HepG2 (cell line): ENCODE data around the gene STPG4. TPM values are rescaled to one million over a fixed set of nuclear protein-coding genes. Genes with fewer than 3 reads are reported as not detected.

Experiments used
- ATAC-seq: fragments of 200-7000 bp; cut with Tn5 transposase; 3 replicates; pipeline ENCODE4 v1.9.1; 2020; ENCODE audit warnings: mild to moderate bottlenecking, moderate library complexity
- BruUV-seq: library from RNA; stranded (reverse); fragments of 400-500 nt; replicated peaks from 2 replicates; lab custom pipeline; 2021; lab: Mats Ljungman, UMichigan
- CTCF ChIA-PET: fragments of 300-600 bp; formaldehyde crosslinking; extraction: SDS; loops from one replicate; lab custom pipeline; 2021; ENCODE audit warnings: low total read pairs, inconsistent platforms, low intra/inter-chr PET ratio; lab: Yijun Ruan, JAX
- POLR2A ChIA-PET: fragments of 350-600 bp; sonication (Branson Sonifier 250); formaldehyde crosslinking; loops from one replicate; lab custom pipeline; 2020; ENCODE audit warnings: antibody characterized with exemption, inconsistent platforms; lab: Yijun Ruan, JAX
- DNase-seq: peaks from one replicate; pipeline ENCODE4 v3.0.0-alpha.2; 2015; ENCODE audit warnings: low spot score
- FAIRE-seq: peaks from 3 replicates; lab custom pipeline; 2011; peaks lifted over from hg19 to GRCh38; lab: Jason Lieb, UNC
- H2AFZ ChIP-seq: one replicate; pipeline ENCODE4 v1.6.1; 2011; ENCODE audit warnings: low read length, inconsistent platforms
- H3K27ac ChIP-seq: fragments of 300-600 bp; 3 replicates; pipeline ENCODE4 v1.8.0; 2011; ENCODE audit warnings: mixed run types, mild to moderate bottlenecking, mixed read lengths, low read length, inconsistent platforms; ENCODE audit not compliant: insufficient read depth; ENCODE audit errors: extremely low read length
- H3K27me3 ChIP-seq, 2 experiments: fragments of 200-600 bp in 1 of 2; 2 replicates in 1 of 2; 3 replicates in 1 of 2; pipeline versions ENCODE4 v1.6.0 to v1.8.0; 2011; ENCODE audit warnings: low read length in 2 of 2, mild to moderate bottlenecking in 2 of 2, moderate library complexity in 2 of 2, inconsistent platforms in 1 of 2; ENCODE audit not compliant: insufficient read depth in 2 of 2, control insufficient read depth in 1 of 2
- H3K36me3 ChIP-seq, 2 experiments: fragments of 200-600 bp in 1 of 2; replicated peaks in 1 of 2; 2 replicates in 1 of 2; 3 replicates in 1 of 2; pipeline versions ENCODE4 v1.5.1 to v1.8.0; 2011; ENCODE audit warnings: low read length in 2 of 2, inconsistent platforms in 1 of 2; ENCODE audit not compliant: insufficient read depth in 2 of 2, control insufficient read depth in 1 of 2
- H3K4me1 ChIP-seq: 2 replicates; pipeline ENCODE4 v1.5.1; 2012; ENCODE audit warnings: low read length, inconsistent platforms; ENCODE audit not compliant: insufficient read depth
- H3K4me2 ChIP-seq: 2 replicates; pipeline ENCODE4 v1.6.0; 2011; ENCODE audit warnings: low read depth, low read length, inconsistent platforms
- H3K4me3 ChIP-seq, 3 experiments: fragments of 200-600 bp in 1 of 3; sonication (generic), shearing (Covaris generic) in 1 of 3; replicated peaks in 1 of 3; 2 replicates each; pipeline ENCODE4 v1.5.1; 2011 to 2016; ENCODE audit warnings: low read length in 3 of 3, inconsistent platforms in 2 of 3, low read depth in 2 of 3, mild to moderate bottlenecking in 2 of 3, control low read depth in 1 of 3, mixed read lengths in 1 of 3; ENCODE audit not compliant: insufficient read depth in 1 of 3
- H3K79me2 ChIP-seq: one replicate; pipeline ENCODE4 v1.6.1; 2011; ENCODE audit warnings: low read length, inconsistent platforms; ENCODE audit not compliant: insufficient read depth
- H3K9ac ChIP-seq: 2 replicates; pipeline ENCODE4 v1.6.0; 2011; ENCODE audit warnings: mild to moderate bottlenecking, low read depth, low read length, inconsistent platforms; ENCODE audit not compliant: insufficient read depth
- H3K9me3 ChIP-seq: 2 replicates; pipeline ENCODE4 v1.5.1; 2012; ENCODE audit warnings: mild to moderate bottlenecking, low read length
- H4K20me1 ChIP-seq: 2 replicates; pipeline ENCODE4 v1.6.0; 2011; ENCODE audit warnings: inconsistent platforms, mild to moderate bottlenecking, low read length, moderate library complexity; ENCODE audit not compliant: insufficient read depth
- EEA1 ChIP-seq: sonication (generic); formaldehyde crosslinking; IDR thresholded peaks from 2 replicates; pipeline ENCODE4 v1.5.1; 2020; ENCODE audit warnings: mild to moderate bottlenecking, missing genetic modification reagents, borderline replicate concordance
- KLF16 ChIP-seq, 2 experiments: sonication (generic) in 1 of 2; formaldehyde crosslinking in 1 of 2; IDR thresholded peaks; 2 replicates each; pipeline versions ENCODE4 v1.6.1 to v1.8.0; 2016 to 2023; ENCODE audit warnings: missing genetic modification reagents in 2 of 2, missing compliant biosample characterization in 1 of 2
- PHF20 ChIP-seq: sonication (generic); formaldehyde crosslinking; IDR thresholded peaks from 2 replicates; pipeline ENCODE4 v1.5.0; 2020; ENCODE audit warnings: mild to moderate bottlenecking, missing genetic modification reagents
- RFX1 ChIP-seq: fragments of 450-650 bp; IDR thresholded peaks from 2 replicates; pipeline ENCODE4 v1.6.1; 2017
- TBX2 ChIP-seq: sonication (generic); formaldehyde crosslinking; IDR thresholded peaks from 2 replicates; pipeline ENCODE4 v1.5.0; 2020; ENCODE audit warnings: missing genetic modification reagents, mild to moderate bottlenecking, borderline replicate concordance
- ZFP62 ChIP-seq: sonication (generic); formaldehyde crosslinking; IDR thresholded peaks from 2 replicates; pipeline ENCODE4 v1.4.0; 2020; ENCODE audit warnings: missing genetic modification reagents
- WGBS: methylation state at CpG from one replicate; pipeline ENCODE4 v1.1.6; 2017; ENCODE audit warnings: low lambda C conversion rate; 5-methylcytosine and 5-hydroxymethylcytosine counted together
- in situ Hi-C: cut with HindIII; loops from 2 replicates; pipeline ENCODE4 v1.10.0; 2017; ENCODE audit warnings: low pct_unique_long_range_greater_than_20kb; ENCODE audit not compliant: extremely low pct_ligation_motif_present
- intact Hi-C: fragments of 100-400 bp; cut with micrococcal nuclease; formaldehyde crosslinking; loops from one replicate; pipeline ENCODE4 v1.10.0; 2022; ENCODE audit not compliant: unreplicated experiment
- polyA plus RNA-seq, 8 experiments: library from polyadenylated mRNA; depleted of rRNA in 3 of 8; stranded (reverse) in 7 of 8; unstranded in 1 of 8; fragments of >200 nt; fragmentation: Illumina TruSeq in 4 of 8; extraction: Trizol in 4 of 8; gene quantifications; 2 replicates each; pipeline versions ENCODE4 v1.2.1 to v1.2.3, GENCODE V29; 2011 to 2016; ENCODE audit warnings: low read depth in 4 of 8, missing spikeins in 1 of 8, mixed read lengths in 1 of 8; ENCODE audit not compliant: insufficient read depth in 1 of 8
- total RNA-seq, 5 experiments: library from RNA; depleted of rRNA; stranded (reverse); fragments of >200 nt; fragmentation: Illumina TruSeq; extraction: Trizol; gene quantifications; 2 replicates each; pipeline ENCODE4 v1.2.3, GENCODE V29; 2016; ENCODE audit warnings: low read depth in 1 of 5
- TF ChIP-seq, protein P1 (sequence below), 2 experiments: sonication (generic) in 1 of 2; formaldehyde crosslinking in 1 of 2; IDR thresholded peaks; 2 replicates each; pipeline versions ENCODE4 v1.6.1 to v1.9.0; 2014 to 2022; ENCODE audit warnings: antibody characterized with exemption in 1 of 2, borderline replicate concordance in 1 of 2, inconsistent platforms in 1 of 2, low read depth in 1 of 2, missing genetic modification reagents in 1 of 2
- TF ChIP-seq, protein P2 (sequence below): sonication (generic); formaldehyde crosslinking; IDR thresholded peaks from 2 replicates; pipeline ENCODE4 v1.4.0; 2020; ENCODE audit warnings: missing genetic modification reagents

The STPG4 gene
- total and polyA plus RNA-seq, 2 of the 13 experiments (the other 11 are each of a cell fraction or from before 2014, with no cell fraction given) = 0.11 to 0.15 TPM

DNA sequence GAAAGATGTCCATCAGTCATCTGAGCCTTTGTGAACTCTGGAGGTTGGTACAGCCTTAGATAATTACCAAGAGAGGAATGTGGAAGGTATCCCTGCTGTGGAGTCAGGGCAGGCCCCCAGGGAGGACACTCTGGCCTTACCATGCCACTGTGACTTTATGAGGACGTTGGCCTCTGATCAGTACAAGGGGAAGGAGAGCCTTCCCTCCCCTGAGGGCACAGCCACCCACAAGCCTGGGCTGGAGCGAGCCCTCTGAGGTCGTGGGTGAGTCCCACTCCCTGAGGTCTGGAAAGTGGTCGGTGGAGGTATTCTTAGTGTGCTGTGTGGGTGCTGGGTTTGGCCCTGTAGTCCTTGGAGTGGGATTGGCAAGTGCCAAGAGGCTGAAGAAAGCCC lies 91.6 kb downstream of the STPG4 start (continued):
- TF ChIP-seq, protein P1, sequence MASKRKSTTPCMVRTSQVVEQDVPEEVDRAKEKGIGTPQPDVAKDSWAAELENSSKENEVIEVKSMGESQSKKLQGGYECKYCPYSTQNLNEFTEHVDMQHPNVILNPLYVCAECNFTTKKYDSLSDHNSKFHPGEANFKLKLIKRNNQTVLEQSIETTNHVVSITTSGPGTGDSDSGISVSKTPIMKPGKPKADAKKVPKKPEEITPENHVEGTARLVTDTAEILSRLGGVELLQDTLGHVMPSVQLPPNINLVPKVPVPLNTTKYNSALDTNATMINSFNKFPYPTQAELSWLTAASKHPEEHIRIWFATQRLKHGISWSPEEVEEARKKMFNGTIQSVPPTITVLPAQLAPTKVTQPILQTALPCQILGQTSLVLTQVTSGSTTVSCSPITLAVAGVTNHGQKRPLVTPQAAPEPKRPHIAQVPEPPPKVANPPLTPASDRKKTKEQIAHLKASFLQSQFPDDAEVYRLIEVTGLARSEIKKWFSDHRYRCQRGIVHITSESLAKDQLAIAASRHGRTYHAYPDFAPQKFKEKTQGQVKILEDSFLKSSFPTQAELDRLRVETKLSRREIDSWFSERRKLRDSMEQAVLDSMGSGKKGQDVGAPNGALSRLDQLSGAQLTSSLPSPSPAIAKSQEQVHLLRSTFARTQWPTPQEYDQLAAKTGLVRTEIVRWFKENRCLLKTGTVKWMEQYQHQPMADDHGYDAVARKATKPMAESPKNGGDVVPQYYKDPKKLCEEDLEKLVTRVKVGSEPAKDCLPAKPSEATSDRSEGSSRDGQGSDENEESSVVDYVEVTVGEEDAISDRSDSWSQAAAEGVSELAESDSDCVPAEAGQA (IDR thresholded peaks at IDR 0.05; ENCODE audit: low read depth) = no peak
- TF ChIP-seq, protein P1 (CRISPR knock-in tag; IDR thresholded peaks at IDR 0.05; ENCODE audit: borderline replicate concordance) = no peak
- TF ChIP-seq PHF20 (CRISPR knock-in tag) (no peak), KLF16 (CRISPR knock-in tag; IDR thresholded peaks at IDR 0.05) (no peak)

DNA sequence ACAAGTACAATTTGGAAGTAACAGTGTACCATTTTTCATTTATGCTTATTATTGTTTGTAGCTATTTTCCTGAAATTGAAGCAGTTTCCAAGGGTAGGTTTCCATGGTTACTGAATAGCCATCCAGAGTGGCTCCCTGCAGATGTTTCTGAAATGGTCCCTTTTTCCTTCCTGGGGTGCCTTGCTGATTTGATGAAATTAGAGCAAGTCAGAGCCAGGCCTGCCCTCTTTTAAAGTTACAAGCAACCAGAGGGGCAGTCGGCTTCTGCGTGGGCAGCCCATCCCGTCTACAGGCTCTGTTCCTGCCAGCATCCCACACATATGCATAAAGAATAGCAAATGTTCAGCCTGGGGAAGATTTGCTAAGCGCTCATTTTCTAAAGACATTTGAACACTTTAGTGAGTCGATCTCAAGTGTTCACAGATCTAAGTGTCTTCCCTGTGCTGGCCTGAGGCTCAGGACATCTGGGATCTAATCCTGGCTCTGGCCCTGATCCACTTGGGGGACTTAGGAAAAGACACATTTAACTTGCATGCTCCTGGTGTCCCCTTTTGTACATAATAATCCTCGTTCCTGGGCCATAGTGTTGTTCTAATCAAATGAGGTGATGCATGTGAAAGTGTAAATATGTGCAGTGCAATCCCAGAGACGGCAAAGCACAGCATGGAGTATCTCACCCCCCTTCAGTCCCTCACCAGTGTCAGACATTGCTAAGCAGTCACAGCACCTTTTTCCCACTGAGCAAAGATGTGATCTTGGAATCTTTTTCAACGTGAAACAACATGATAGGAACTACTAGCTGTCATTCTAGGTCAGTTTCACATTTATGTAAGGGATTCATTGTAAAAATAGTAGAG lies 92.2 kb downstream of the STPG4 start:
- Histone ChIP-seq H3K4me1 (peaks cover 49% of the 10 kb centered on the region), H3K4me2 (no peak overlapping the region), H3K79me2 (no peaks in the 10 kb centered on the region), H2AFZ (no peak overlapping the region), H3K36me3 (peaks cover 15 to 34% of the 10 kb centered on the region in 2 experiments), H3K27ac (no peak overlapping the region), H3K9ac (no peak overlapping the region), H3K27me3 (no peaks in the 10 kb centered on the region), H3K4me3 (no peak overlapping the region), H4K20me1 (no peaks in the 10 kb centered on the region), H3K9me3 (no peaks in the 10 kb centered on the region)
- ATAC-seq (no peak), FAIRE-seq (no peak), DNase-seq (no peak)
- in situ Hi-C loops (no loop called here), intact Hi-C loops (no loop called here)
- WGBS = 93% methylated on average over 8 of the region's 8 CpGs
- POLR2A ChIA-PET = no interaction called here
- no TSS peak for BruUV-seq
- CTCF ChIA-PET = no interaction called here
- TF ChIP-seq RFX1 (peak; percentile 16; the same call in 1 of the 2 replicates), ZFP62 (CRISPR knock-in tag) (no peak), TBX2 (CRISPR knock-in tag) (no peak), EEA1 (CRISPR knock-in tag) (no peak)
- TF ChIP-seq, protein P2, sequence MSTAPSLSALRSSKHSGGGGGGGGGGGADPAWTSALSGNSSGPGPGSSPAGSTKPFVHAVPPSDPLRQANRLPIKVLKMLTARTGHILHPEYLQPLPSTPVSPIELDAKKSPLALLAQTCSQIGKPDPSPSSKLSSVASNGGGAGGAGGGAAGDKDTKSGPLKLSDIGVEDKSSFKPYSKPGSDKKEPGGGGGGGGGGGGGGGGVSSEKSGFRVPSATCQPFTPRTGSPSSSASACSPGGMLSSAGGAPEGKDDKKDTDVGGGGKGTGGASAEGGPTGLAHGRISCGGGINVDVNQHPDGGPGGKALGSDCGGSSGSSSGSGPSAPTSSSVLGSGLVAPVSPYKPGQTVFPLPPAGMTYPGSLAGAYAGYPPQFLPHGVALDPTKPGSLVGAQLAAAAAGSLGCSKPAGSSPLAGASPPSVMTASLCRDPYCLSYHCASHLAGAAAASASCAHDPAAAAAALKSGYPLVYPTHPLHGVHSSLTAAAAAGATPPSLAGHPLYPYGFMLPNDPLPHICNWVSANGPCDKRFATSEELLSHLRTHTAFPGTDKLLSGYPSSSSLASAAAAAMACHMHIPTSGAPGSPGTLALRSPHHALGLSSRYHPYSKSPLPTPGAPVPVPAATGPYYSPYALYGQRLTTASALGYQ (CRISPR knock-in tag) = no peak
